Motor neuron (in vitro differentiated cells): ENCODE data around the gene ADAT3. TPM values are rescaled to one million over a fixed set of nuclear protein-coding genes. Genes with fewer than 3 reads are reported as not detected.

Experiments used
- ATAC-seq, 8 experiments: fragments of 200-7000 bp; cut with Tn5 transposase; replicated peaks in 6 of 8; 2 replicates each; pipeline ENCODE4 v1.8.0; 2021; ENCODE audit warnings: mild to moderate bottlenecking in 8 of 8, moderate library complexity in 8 of 8
- H3K27ac ChIP-seq, 2 donors: fragments of 250-450 bp; sonication (Bioruptor Pico); 2 replicates each; pipeline ENCODE4 v1.9.0; 2021; ENCODE audit warnings: antibody characterized with exemption in 2 of 2, mild to moderate bottlenecking in 2 of 2, moderate library complexity in 1 of 2
- H3K4me1 ChIP-seq, 2 donors: fragments of 250-450 bp; sonication (Bioruptor Pico); replicated peaks in 1 of 2; 2 replicates each; pipeline ENCODE4 v1.6.1; 2021; ENCODE audit warnings: antibody characterized with exemption in 2 of 2, mild to moderate bottlenecking in 2 of 2, moderate library complexity in 1 of 2
- H3K4me3 ChIP-seq, 5 donors: fragments of 250-450 bp; sonication (Bioruptor Pico); 2 replicates each; pipeline ENCODE4 v1.9.0; 2021; ENCODE audit warnings: antibody characterized with exemption in 5 of 5, mild to moderate bottlenecking in 5 of 5, moderate library complexity in 4 of 5
- WGBS, 10 experiments: fragments of 450-650 bp; shearing (Covaris generic); methylation state at CpG; one replicate each; pipeline ENCODE4 v1.0.0; 2022; 5-methylcytosine and 5-hydroxymethylcytosine counted together
- in situ Hi-C, 9 experiments: fragments of 400-800 bp; cut with MboI; loops; one replicate each; pipeline ENCODE4 v1.15.0; 2021; ENCODE audit warnings: low sequenced_read_pairs in 9 of 9, low pct_unique_long_range_greater_than_20kb in 2 of 9; ENCODE audit not compliant: unreplicated experiment in 9 of 9
- total RNA-seq, 8 experiments: library from RNA; unstranded; fragments of 300-600 nt; gene quantifications; 2 replicates each; pipeline versions ENCODE4 v1.2.3 to v1.2.4, GENCODE V29; 2022

Gene ADAT3
- total RNA-seq, 8 experiments from 2014 or later, result 0.50 to 3.8 (median 2.1) TPM

- no peak overlapping the region for H3K4me3 ChIP-seq
- no peaks in the 10 kb centered on the region for H3K4me1 ChIP-seq
- in situ Hi-C loops, result no loop called here
- H3K27ac ChIP-seq, result no peak overlapping the region
- 90 to 100% methylated on average over 1 to 2 of the region's 23 CpGs; no CpG with 5 or more reads in 8 of the 10 experiments for WGBS, 10 experiments
- ATAC-seq, result peak in 2 of 8 experiments; percentile 5
Observed at GRCh38 chr19:1913781-1914577, 8.8 kb downstream of the ADAT3 start.

DNA sequence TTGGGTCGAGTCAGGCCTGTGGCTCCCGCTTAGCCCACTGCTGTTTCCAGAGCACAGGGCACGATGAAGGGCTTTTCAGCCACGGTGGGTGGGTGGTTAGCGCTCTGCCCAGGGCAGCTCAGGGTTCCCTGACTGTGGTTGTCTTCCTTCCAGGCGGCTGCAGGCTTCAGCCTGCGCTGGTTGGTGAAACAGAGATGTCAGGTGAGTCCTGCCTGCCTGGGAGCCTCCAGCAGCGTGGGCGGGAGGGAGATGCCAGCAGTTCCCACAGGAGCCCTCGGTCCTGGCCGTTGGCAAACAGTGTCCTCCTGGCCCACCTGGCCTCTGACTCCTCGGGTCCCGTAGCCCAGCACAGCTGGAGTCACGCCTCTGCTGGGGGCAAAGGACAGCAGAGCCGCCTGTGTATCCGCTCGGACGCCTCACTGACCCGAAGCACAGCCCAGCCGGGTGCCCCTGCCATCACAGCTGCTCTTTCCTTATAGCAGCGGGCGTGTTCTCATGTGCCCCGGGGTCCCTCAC lies 9.7 kb downstream of the ADAT3 start:
- 98 to 100% methylated on average over 2 to 8 of the region's 23 CpGs; no CpG with 5 or more reads in 8 of the 10 experiments for WGBS, 10 experiments
- in situ Hi-C loops, result no loop called here
- no peaks in the 10 kb centered on the region for H3K4me1 ChIP-seq
- no peak overlapping the region for H3K27ac ChIP-seq
- no peak for ATAC-seq
- H3K4me3 ChIP-seq, result no peak overlapping the region

GRCh38 chr19:1917146-1917545 lies 11.9 kb downstream of the ADAT3 start:
- Histone ChIP-seq H3K4me1 (no peaks in the 10 kb centered on the region), H3K4me3 (no peak overlapping the region), H3K27ac (no peak overlapping the region)
- 90 to 94% methylated on average over 2 to 5 of the region's 17 CpGs; no CpG with 5 or more reads in 8 of the 10 experiments for WGBS, 10 experiments
- ATAC-seq, result no peak
- in situ Hi-C loops, result no loop called here

GRCh38 chr19:1917926-1918325 lies 12.7 kb downstream of the ADAT3 start:
- H3K4me3 ChIP-seq, result no peak overlapping the region
- peak in 1 of 8 experiments; percentile 4 for ATAC-seq
- in situ Hi-C loops, result no loop called here

GRCh38 chr19:1918975-1919374 lies 13.8 kb downstream of the ADAT3 start:
- in situ Hi-C loops, result no loop called here
- ATAC-seq, result peak in 1 of 8 experiments; percentile 5
- H3K27ac ChIP-seq, result no peak overlapping the region
- 0 to 100% (median 98%) methylated on average over 1 to 14 of the region's 28 CpGs; no CpG with 5 or more reads in 3 of the 10 experiments for WGBS, 10 experiments
- H3K4me1 ChIP-seq, result no peaks in the 10 kb centered on the region
- no peak overlapping the region for H3K4me3 ChIP-seq

More at GRCh38 chr19:1917926-1918325, 12.7 kb downstream of the ADAT3 start:
- H3K4me1 ChIP-seq, result no peaks in the 10 kb centered on the region
- no peak overlapping the region for H3K27ac ChIP-seq
- WGBS, 10 experiments, result 30 to 100% (median 92%) methylated on average over 2 to 5 of the region's 25 CpGs; no CpG with 5 or more reads in 7 of the 10 experiments

GRCh38 chr19:1920644-1921043 lies 15.4 kb downstream of the ADAT3 start:
- no peak overlapping the region for H3K4me3 ChIP-seq
- in situ Hi-C loops, result no loop called here
- H3K27ac ChIP-seq, result no peak overlapping the region
- ATAC-seq, result peak in 1 of 8 experiments; percentile 9
- 83 to 100% (median 95%) methylated on average over 1 to 3 of the region's 19 CpGs; no CpG with 5 or more reads in 6 of the 10 experiments for WGBS, 10 experiments
- no peaks in the 10 kb centered on the region for H3K4me1 ChIP-seq

- H3K27ac ChIP-seq, result no peak overlapping the region
- ATAC-seq, result no peak
- H3K4me1 ChIP-seq, result no peaks in the 10 kb centered on the region
- in situ Hi-C loops, result no loop called here
- 93 to 100% (median 100%) methylated on average over 1 to 12 of the region's 19 CpGs; no CpG with 5 or more reads in 3 of the 10 experiments for WGBS, 10 experiments
- H3K4me3 ChIP-seq, result no peak overlapping the region
Observed at GRCh38 chr19:1921326-1921725, 16.1 kb downstream of the ADAT3 start.

GRCh38 chr19:1921825-1922224 lies 16.6 kb downstream of the ADAT3 start:
- no peak overlapping the region for H3K27ac ChIP-seq
- in situ Hi-C loops, result no loop called here
- ATAC-seq, result no peak
- WGBS, 10 experiments, result 87 to 100% (median 100%) methylated on average over 2 to 9 of the region's 15 CpGs; no CpG with 5 or more reads in 1 of the 10 experiments
- no peaks in the 10 kb centered on the region for H3K4me1 ChIP-seq
- no peak overlapping the region for H3K4me3 ChIP-seq

- Histone ChIP-seq H3K4me3 (no peak overlapping the region), H3K4me1 (no peaks in the 10 kb centered on the region), H3K27ac (no peak overlapping the region)
- 90 to 100% (median 99%) methylated on average over 1 to 13 of the region's 23 CpGs; no CpG with 5 or more reads in 2 of the 10 experiments for WGBS, 10 experiments
- in situ Hi-C loops, result no loop called here
- no peak for ATAC-seq
Observed at GRCh38 chr19:1922803-1923202, 17.6 kb downstream of the ADAT3 start.

DNA sequence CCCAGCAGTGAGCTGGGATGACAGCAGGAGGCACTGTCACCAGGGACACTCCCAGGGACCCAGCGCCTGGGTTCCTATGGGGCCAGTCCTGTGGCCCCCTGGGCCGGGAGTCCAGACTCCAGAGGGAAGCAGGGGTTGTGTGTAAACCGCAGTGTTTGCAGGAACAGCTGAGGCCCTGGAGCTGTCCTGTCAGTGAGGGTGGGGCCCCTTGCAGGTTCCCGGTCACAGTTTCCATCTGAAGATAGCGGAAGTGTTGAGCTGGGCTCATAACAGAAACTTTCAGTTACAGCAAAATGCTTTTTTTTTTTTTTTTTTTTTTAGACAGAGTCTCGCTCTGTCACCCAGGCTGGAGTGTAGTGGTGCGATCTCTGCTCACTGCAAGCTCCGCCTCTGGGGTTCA lies 18.1 kb downstream of the ADAT3 start:
- in situ Hi-C loops, result no loop called here
- no peaks in the 10 kb centered on the region for H3K4me1 ChIP-seq
- no peak overlapping the region for H3K27ac ChIP-seq
- ATAC-seq, result peak in 1 of 8 experiments; percentile 5
- no peak overlapping the region for H3K4me3 ChIP-seq
- WGBS, 10 experiments, result 92 to 94% methylated on average over 2 to 4 of the region's 8 CpGs; no CpG with 5 or more reads in 8 of the 10 experiments

- no peak overlapping the region for H3K4me3 ChIP-seq
- H3K27ac ChIP-seq, result no peak overlapping the region
- H3K4me1 ChIP-seq, result no peaks in the 10 kb centered on the region
- no CpG with 5 or more reads among the region's 35 CpGs for WGBS, 10 experiments
- ATAC-seq, result peak in 3 of 8 experiments; percentile 10 to 18 (median 11)
- in situ Hi-C loops, result no loop called here
Observed at GRCh38 chr19:1924320-1924961, 19.2 kb downstream of the ADAT3 start.

DNA sequence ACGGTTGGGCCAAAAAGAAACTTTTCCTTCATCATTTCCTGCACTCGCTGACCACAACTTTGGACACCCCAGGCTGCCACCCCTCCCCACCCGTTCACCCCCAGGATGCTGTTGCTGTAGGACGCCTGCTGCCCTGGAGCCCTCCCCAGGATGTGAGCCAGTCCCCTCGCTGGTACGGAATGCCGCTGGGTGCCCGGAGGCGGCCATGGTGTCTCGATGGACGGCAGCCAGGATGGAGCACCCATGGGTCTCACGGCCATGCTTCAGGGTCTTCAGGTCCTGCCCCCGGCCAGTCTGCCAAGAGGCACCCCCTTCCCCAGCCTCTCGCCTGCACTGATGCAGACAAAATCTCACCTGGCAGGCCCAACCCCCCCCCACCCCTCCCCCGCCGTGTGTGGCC lies 20.3 kb downstream of the ADAT3 start:
- in situ Hi-C loops, result no loop called here
- no CpG with 5 or more reads among the region's 16 CpGs for WGBS, 10 experiments
- Histone ChIP-seq H3K4me1 (peaks cover 4% of the 10 kb centered on the region in 2 donors), H3K4me3 (no peak overlapping the region), H3K27ac (no peak overlapping the region)
- no peak for ATAC-seq

DNA sequence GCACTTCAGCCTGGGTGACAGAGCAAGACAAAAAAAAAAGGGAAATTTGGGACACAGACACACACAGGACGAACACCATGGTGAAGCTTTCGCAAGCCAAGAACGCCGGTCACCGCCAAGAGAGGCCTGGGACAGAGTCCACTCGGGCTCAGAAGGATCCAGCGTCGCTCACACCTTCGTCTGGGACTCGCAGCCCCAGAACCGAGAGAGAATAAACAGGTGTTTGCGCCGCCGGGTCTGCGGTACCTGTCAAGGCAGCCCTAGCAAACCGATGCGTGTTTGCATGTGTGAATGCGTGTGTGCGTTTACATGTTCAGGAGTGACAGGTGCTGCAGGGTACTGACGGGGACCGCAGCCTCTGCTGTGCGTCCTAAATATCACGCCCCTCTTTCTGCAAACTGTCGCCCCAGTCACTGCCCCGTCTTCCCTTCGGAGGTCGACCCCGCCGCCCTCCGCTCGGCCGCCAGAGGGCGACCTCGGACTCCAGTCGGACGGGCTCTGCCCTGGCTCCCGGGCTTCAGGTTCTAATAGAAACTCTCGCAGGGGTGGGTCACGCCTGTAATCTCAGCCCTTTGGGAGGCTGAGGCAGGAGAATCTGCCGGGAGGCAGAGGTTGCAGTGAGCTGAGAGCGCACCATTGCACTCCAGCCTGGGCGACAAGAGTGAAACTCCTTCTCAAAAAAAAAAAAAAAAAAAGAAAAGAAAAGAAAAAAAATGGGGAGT lies 24.0 kb downstream of the ADAT3 start:
- in situ Hi-C loops, result no loop called here
- peak overlapping the region in 2 of 5 donors; percentile 19 to 30 for H3K4me3 ChIP-seq
- ATAC-seq, result peak; percentile 70 to 94 (median 76)
- H3K27ac ChIP-seq, result no peak overlapping the region
- 0 to 42% (median 19%) methylated on average over 1 to 20 of the region's 42 CpGs; no CpG with 5 or more reads in 2 of the 10 experiments for WGBS, 10 experiments
- H3K4me1 ChIP-seq, result peaks cover 4% of the 10 kb centered on the region in 2 donors
